IPS-18a (cell line): Measurements from ENCODE around the gene NAGLU.
"Not testable (repeated sequence)": the region's sequence is repeated elsewhere in the genome, so short reads cannot be mapped to it uniquely, and the experiment has no call there.

Experiments
- H3K27ac ChIP-seq: one replicate; pipeline ENCODE4 v1.5.1; 2013; ENCODE audit warnings: low read length
- H3K27me3 ChIP-seq: one replicate; pipeline ENCODE4 v1.6.1; 2013; ENCODE audit warnings: mild to moderate bottlenecking, low read length; ENCODE audit not compliant: control insufficient read depth, insufficient read depth
- H3K36me3 ChIP-seq: one replicate; pipeline ENCODE4 v1.6.1; 2013; ENCODE audit warnings: low read depth, low read length; ENCODE audit not compliant: control insufficient read depth
- H3K4me1 ChIP-seq: one replicate; pipeline ENCODE4 v1.6.1; 2013; ENCODE audit warnings: low read depth, low read length; ENCODE audit not compliant: control insufficient read depth
- H3K4me3 ChIP-seq: one replicate; pipeline ENCODE4 v1.5.1; 2013; ENCODE audit warnings: low read length
- H3K9ac ChIP-seq: one replicate; pipeline ENCODE4 v1.6.1; 2013; ENCODE audit warnings: mild to moderate bottlenecking, low read length, moderate library complexity
- H3K9me3 ChIP-seq: one replicate; pipeline ENCODE4 v1.6.1; 2013; ENCODE audit warnings: low read depth, low read length; ENCODE audit not compliant: control insufficient read depth

The NAGLU gene

GRCh38 chr17:42537156-42537805 is 1.2 kb downstream of the NAGLU start:
- peak overlapping the region; percentile 85 for H3K4me3 ChIP-seq
- peaks cover 6% of the 10 kb centered on the region for H3K36me3 ChIP-seq
- H3K27me3 ChIP-seq, result peaks cover 8% of the 10 kb centered on the region
- no peak overlapping the region for H3K27ac ChIP-seq
- H3K4me1 ChIP-seq, result peaks cover 16% of the 10 kb centered on the region
- no peaks in the 10 kb centered on the region for H3K9me3 ChIP-seq
- H3K9ac ChIP-seq, result peak overlapping the region; percentile 63

- H3K4me1 ChIP-seq, result peaks cover 16% of the 10 kb centered on the region
- peaks cover 6% of the 10 kb centered on the region for H3K36me3 ChIP-seq
- H3K4me3 ChIP-seq, result no peak overlapping the region
- H3K9me3 ChIP-seq, result no peaks in the 10 kb centered on the region
- H3K27ac ChIP-seq, result no peak overlapping the region
- peaks cover 8% of the 10 kb centered on the region for H3K27me3 ChIP-seq
- no peak overlapping the region for H3K9ac ChIP-seq
These were observed 1.9 kb downstream of the NAGLU start for GRCh38 chr17:42537826-42538451.

GRCh38 chr17:42538482-42538881 is 2.4 kb downstream of the NAGLU start:
- Histone ChIP-seq H3K9ac (no peak overlapping the region), H3K4me1 (peaks cover 16% of the 10 kb centered on the region), H3K4me3 (no peak overlapping the region), H3K27ac (no peak overlapping the region), H3K27me3 (peaks cover 3% of the 10 kb centered on the region), H3K36me3 (peaks cover 6% of the 10 kb centered on the region), H3K9me3 (no peaks in the 10 kb centered on the region)

GRCh38 chr17:42540558-42540957 is 4.5 kb downstream of the NAGLU start:
- H3K36me3 ChIP-seq, H3K9ac ChIP-seq, H3K27ac ChIP-seq: not testable (repeated sequence)

GRCh38 chr17:42541041-42541833 is 5.2 kb downstream of the NAGLU start:
- Histone ChIP-seq H3K36me3 (peaks cover 6% of the 10 kb centered on the region), H3K4me1 (peaks cover 8% of the 10 kb centered on the region), H3K9ac (no peak overlapping the region), H3K4me3 (no peak overlapping the region), H3K27ac (no peak overlapping the region), H3K9me3 (no peaks in the 10 kb centered on the region), H3K27me3 (no peaks in the 10 kb centered on the region)

More at GRCh38 chr17:42540558-42540957, 4.5 kb downstream of the NAGLU start:
- not testable (repeated sequence) for H3K27me3 ChIP-seq, H3K4me3 ChIP-seq, H3K9me3 ChIP-seq
- H3K4me1 ChIP-seq, result peaks cover 11% of the 10 kb centered on the region

GRCh38 chr17:42543190-42544079 is 7.4 kb downstream of the NAGLU start:
- Histone ChIP-seq H3K4me3 (no peak overlapping the region), H3K9ac (no peak overlapping the region), H3K4me1 (no peaks in the 10 kb centered on the region), H3K27ac (no peak overlapping the region), H3K36me3 (peaks cover 6% of the 10 kb centered on the region), H3K9me3 (no peaks in the 10 kb centered on the region), H3K27me3 (no peaks in the 10 kb centered on the region)

- H3K27ac ChIP-seq, result no peak overlapping the region
- no peak overlapping the region for H3K9ac ChIP-seq
- no peaks in the 10 kb centered on the region for H3K9me3 ChIP-seq
- peaks cover 8% of the 10 kb centered on the region for H3K27me3 ChIP-seq
- H3K4me1 ChIP-seq, result no peaks in the 10 kb centered on the region
- no peaks in the 10 kb centered on the region for H3K36me3 ChIP-seq
- no peak overlapping the region for H3K4me3 ChIP-seq
These were observed 8.8 kb downstream of the NAGLU start for GRCh38 chr17:42544874-42545283.

- H3K4me3 ChIP-seq, H3K9ac ChIP-seq, H3K27me3 ChIP-seq, H3K4me1 ChIP-seq, H3K36me3 ChIP-seq, H3K27ac ChIP-seq, H3K9me3 ChIP-seq: not testable (repeated sequence)
These were observed 9.9 kb downstream of the NAGLU start for GRCh38 chr17:42545755-42546505.

GRCh38 chr17:42547001-42547461 is 11.0 kb downstream of the NAGLU start:
- no peak overlapping the region for H3K4me3 ChIP-seq
- H3K36me3 ChIP-seq, result no peaks in the 10 kb centered on the region
- H3K27ac ChIP-seq, result no peak overlapping the region
- H3K9ac ChIP-seq, result no peak overlapping the region
- H3K27me3 ChIP-seq, result peaks cover 8% of the 10 kb centered on the region
- H3K4me1 ChIP-seq, result no peaks in the 10 kb centered on the region
- no peaks in the 10 kb centered on the region for H3K9me3 ChIP-seq

- H3K36me3 ChIP-seq, result no peaks in the 10 kb centered on the region
- H3K4me1 ChIP-seq, result no peaks in the 10 kb centered on the region
- no peaks in the 10 kb centered on the region for H3K9me3 ChIP-seq
- no peak overlapping the region for H3K27ac ChIP-seq
- no peak overlapping the region for H3K9ac ChIP-seq
- peak overlapping the region; percentile 57 for H3K4me3 ChIP-seq
- peaks cover 8% of the 10 kb centered on the region for H3K27me3 ChIP-seq
These were observed 11.6 kb downstream of the NAGLU start for GRCh38 chr17:42547698-42548069.
